GM12878 (cell line): ENCODE results near the gene CRIM1. TPM values are rescaled to one million over a fixed set of nuclear protein-coding genes. Genes with fewer than 3 reads are reported as not detected.
A peak's percentile ranks its signal among the peaks of the same experiment; 100 is the strongest.

Experiments used
- ATAC-seq: fragments of 200-7000 bp; cut with Tn5 transposase; 3 replicates; pipeline ENCODE4 v1.9.1; 2020; ENCODE audit warnings: mild to moderate bottlenecking, moderate library complexity
- BruUV-seq: library from RNA; stranded (reverse); fragments of 400-500 nt; replicated peaks from 2 replicates; lab custom pipeline; 2021; lab: Mats Ljungman, UMichigan
- CTCF ChIA-PET: fragments of 300-600 bp; sonication (Branson Sonifier 250); formaldehyde crosslinking; extraction: SDS; loops from one replicate; lab custom pipeline; 2021; ENCODE audit warnings: inconsistent platforms; lab: Yijun Ruan, JAX
- POLR2A ChIA-PET: fragments of 350-600 bp; formaldehyde crosslinking; extraction: SDS; loops from one replicate; lab custom pipeline; 2021; ENCODE audit warnings: inconsistent platforms; lab: Charles Lee
- RAD21 ChIA-PET: fragments of 300-600 bp; sonication (Branson Sonifier 250); formaldehyde crosslinking; loops from one replicate; lab custom pipeline; 2023; ENCODE audit warnings: antibody characterized with exemption; ENCODE audit not compliant: unreplicated experiment; lab: Charles Lee
- SMC1A ChIA-PET: fragments of 300-600 bp; sonication (Branson Sonifier 250); formaldehyde crosslinking; loops from one replicate; lab custom pipeline; 2023; ENCODE audit not compliant: unreplicated experiment, uncharacterized antibody; lab: Charles Lee
- DNase-seq: peaks from one replicate; pipeline ENCODE4 v3.0.0-alpha.2; 2011; ENCODE audit warnings: low read depth, low spot score
- FAIRE-seq: peaks from 3 replicates; lab custom pipeline; 2011; peaks lifted over from hg19 to GRCh38; lab: Jason Lieb, UNC
- H2AFZ ChIP-seq: 2 replicates; pipeline ENCODE4 v1.6.0; 2011; ENCODE audit warnings: low read depth, low read length, control low read depth; ENCODE audit not compliant: control insufficient read depth
- H3K27ac ChIP-seq: 2 replicates; pipeline ENCODE4 v1.5.1; 2011; ENCODE audit warnings: control low read depth; ENCODE audit not compliant: control insufficient read depth, insufficient read depth
- H3K27me3 ChIP-seq, 2 experiments: replicated peaks in 1 of 2; 2 replicates each; pipeline versions ENCODE4 v1.6.0 to v1.6.1; 2011; ENCODE audit warnings: low read length in 1 of 2; ENCODE audit not compliant: control insufficient read depth in 2 of 2, insufficient read depth in 2 of 2
- H3K36me3 ChIP-seq, 2 experiments: 2 replicates each; pipeline ENCODE4 v1.5.1; 2011; ENCODE audit warnings: low read length in 1 of 2; ENCODE audit not compliant: control insufficient read depth in 2 of 2, insufficient read depth in 2 of 2
- H3K4me1 ChIP-seq: 2 replicates; pipeline ENCODE4 v1.6.1; 2011; ENCODE audit warnings: mild to moderate bottlenecking, low read length, moderate library complexity, mixed read lengths; ENCODE audit not compliant: control insufficient read depth, insufficient read depth
- H3K4me2 ChIP-seq: 2 replicates; pipeline ENCODE4 v1.6.0; 2011; ENCODE audit warnings: control low read depth; ENCODE audit not compliant: control insufficient read depth, insufficient read depth
- H3K4me3 ChIP-seq: fragments of 200-600 bp; sonication (generic); 2 replicates; pipeline ENCODE4 v1.5.1; 2016
- H3K79me2 ChIP-seq: 2 replicates; pipeline ENCODE4 v1.6.0; 2011; ENCODE audit warnings: low read length; ENCODE audit not compliant: control insufficient read depth, insufficient read depth
- H3K9ac ChIP-seq: 2 replicates; pipeline ENCODE4 v1.8.0; 2011; ENCODE audit warnings: low read length, control low read depth, mixed read lengths; ENCODE audit not compliant: control insufficient read depth, insufficient read depth
- H3K9me3 ChIP-seq: replicated peaks from 3 replicates; pipeline ENCODE4 v1.5.1; 2011; ENCODE audit warnings: mild to moderate bottlenecking, low read length; ENCODE audit not compliant: control insufficient read depth, insufficient read depth
- H4K20me1 ChIP-seq: 2 replicates; pipeline ENCODE4 v1.6.0; 2011; ENCODE audit not compliant: control insufficient read depth, insufficient read depth
- BACH1 ChIP-seq: fragments of 450-650 bp; IDR thresholded peaks from 2 replicates; pipeline ENCODE4 v1.6.1; 2017; ENCODE audit warnings: mild to moderate bottlenecking, borderline replicate concordance
- CHD2 ChIP-seq: IDR thresholded peaks from 2 replicates; pipeline ENCODE4 v1.6.1; 2011; ENCODE audit warnings: low read depth, low read length, improper control_type of control experiment, borderline replicate concordance
- EGR1 ChIP-seq, 2 experiments: IDR thresholded peaks; 1 replicate in 1 of 2; 2 replicates in 1 of 2; pipeline ENCODE4 v1.6.1; 2011 to 2012; ENCODE audit warnings: low read depth in 2 of 2, low read length in 2 of 2, borderline replicate concordance in 1 of 2, mild to moderate bottlenecking in 1 of 2, moderate library complexity in 1 of 2
- HDAC2 ChIP-seq: fragments of 200-600 bp; sonication (generic); IDR thresholded peaks from 2 replicates; pipeline ENCODE4 v1.6.1; 2017
- MTA2 ChIP-seq: fragments of 450-650 bp; IDR thresholded peaks from 2 replicates; pipeline ENCODE4 v1.6.1; 2016; ENCODE audit warnings: low read depth, mild to moderate bottlenecking, moderate library complexity
- MXI1 ChIP-seq: fragments of 150-350 bp; IDR thresholded peaks from 2 replicates; pipeline ENCODE4 v1.6.1; 2011; ENCODE audit warnings: low read depth, mild to moderate bottlenecking, inconsistent platforms, low read length, improper control_type of control experiment
- NFYB ChIP-seq: IDR thresholded peaks from 2 replicates; pipeline ENCODE4 v1.6.1; 2011; ENCODE audit warnings: low read depth, mild to moderate bottlenecking, low read length, improper control_type of control experiment, moderate library complexity; ENCODE audit not compliant: insufficient read depth
- RBBP5 ChIP-seq: fragments of 200-600 bp; sonication (generic); conservative IDR thresholded peaks from 2 replicates; pipeline ENCODE4 v1.6.1; 2016
- ZNF274 ChIP-seq: IDR thresholded peaks from one replicate; pipeline ENCODE4 v1.8.0; 2011; ENCODE audit not compliant: insufficient read length, insufficient read depth
- WGBS: methylation state at CpG from one replicate; pipeline ENCODE4 v1.1.6; 2016; ENCODE audit warnings: low lambda C conversion rate; ENCODE audit not compliant: insufficient replicate concordance, insufficient coverage; ENCODE audit errors: missing lambda C conversion rate; 5-methylcytosine and 5-hydroxymethylcytosine counted together
- in situ Hi-C: fragments of 300-500 bp; cut with MboI; formaldehyde crosslinking; loops from 9 replicates; pipeline ENCODE4 v1.14.3; 2018; ENCODE audit warnings: mixed read lengths
- intact Hi-C: fragments of 100-400 bp; cut with micrococcal nuclease; formaldehyde crosslinking; loops from one replicate; pipeline ENCODE4 v1.14.2; 2022; ENCODE audit not compliant: unreplicated experiment
- polyA plus RNA-seq, 11 experiments: library from polyadenylated mRNA; depleted of rRNA in 4 of 11; unstranded in 6 of 11; stranded (reverse) in 5 of 11; fragments of >200 nt; fragmentation: Nextera tagmentation in 4 of 11; fragmentation: Illumina TruSeq in 1 of 11; extraction: Ambion mirVana in 4 of 11; extraction: Trizol in 1 of 11; gene quantifications; 1 replicate in 1 of 11; 2 replicates in 10 of 11; pipeline versions ENCODE4 v1.2.1 to v1.2.3, GENCODE V29; 2011 to 2016; ENCODE audit warnings: inconsistent platforms in 2 of 11, missing spikeins in 2 of 11, low read depth in 1 of 11
- total RNA-seq, 4 experiments: library from RNA; depleted of rRNA in 3 of 4; stranded (reverse); fragments of >200 nt in 3 of 4; fragmentation: Illumina TruSeq in 1 of 4; extraction: Trizol in 1 of 4; gene quantifications; 2 replicates each; pipeline versions ENCODE4 v1.2.1 to v1.2.3, GENCODE V29; 2013 to 2021
- TF ChIP-seq, protein P1 (sequence below), 3 experiments: IDR thresholded peaks in 2 of 3; conservative IDR thresholded peaks in 1 of 3; 2 replicates each; pipeline ENCODE4 v1.5.1; 2011; ENCODE audit warnings: low read depth in 3 of 3, low read length in 3 of 3, mild to moderate bottlenecking in 3 of 3, control low read depth in 2 of 3, moderate library complexity in 2 of 3, inconsistent platforms in 1 of 3, mixed read lengths in 1 of 3; ENCODE audit not compliant: control insufficient read depth in 2 of 3, insufficient read depth in 1 of 3; ENCODE audit errors: extremely low read depth in 1 of 3

CRIM1 gene
- total and polyA plus RNA-seq, 10 of the 15 experiments (the other 5 are each of a cell fraction or from before 2014, with no cell fraction given): 0.42 to 7.4 (median 3.1) TPM

DNA sequence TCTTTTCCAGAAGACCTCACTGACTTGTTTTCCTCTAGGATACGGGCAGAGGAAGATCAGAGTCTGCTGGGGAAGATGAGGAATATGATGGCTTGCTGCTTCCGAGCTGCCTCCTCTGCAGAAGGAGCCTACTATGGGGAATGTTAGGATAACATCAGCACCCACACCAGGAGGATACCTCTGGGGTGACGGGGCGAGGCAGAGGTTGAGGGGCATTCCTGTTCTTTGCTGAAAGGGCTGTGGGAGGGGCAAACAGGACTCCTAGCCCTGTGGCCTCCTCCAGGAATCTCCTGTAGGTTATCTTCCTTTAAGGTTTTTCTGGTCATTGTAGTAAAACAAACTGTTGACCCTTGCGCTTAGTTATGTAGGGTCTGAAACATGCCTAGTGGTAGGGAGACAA lies 102.5 kb downstream of the CRIM1 start:
- no peak overlapping the region for H3K4me3 ChIP-seq
- no TSS peak for BruUV-seq
- no peaks in the 10 kb centered on the region for H3K27me3 ChIP-seq
- POLR2A ChIA-PET: no interaction called here
- intact Hi-C loops (no loop called here), in situ Hi-C loops (no loop called here)
- H4K20me1 ChIP-seq: no peaks in the 10 kb centered on the region
- FAIRE-seq (no peak), ATAC-seq (no peak), DNase-seq (no peak)
- CTCF ChIA-PET: interaction anchor here (0.6 kb wide), 1 partner anchor 1473 kb away, joined by 3 read pairs; no protein-coding TSS in a partner anchor
- SMC1A ChIA-PET: no interaction called here
- no peaks in the 10 kb centered on the region for H3K9me3 ChIP-seq
- no peaks in the 10 kb centered on the region for H3K4me1 ChIP-seq
- H3K4me2 ChIP-seq: no peak overlapping the region
- H3K9ac ChIP-seq: no peak overlapping the region
- H3K27ac ChIP-seq: no peak overlapping the region
- no peaks in the 10 kb centered on the region for H3K36me3 ChIP-seq
- H2AFZ ChIP-seq: no peak overlapping the region
- WGBS: 17% methylated on average over 5 of the region's 5 CpGs
- RAD21 ChIA-PET: no interaction called here
- TF ChIP-seq RBBP5 (no peak), EGR1 (IDR thresholded peaks at IDR 0.05; ENCODE audit: borderline replicate concordance in 1 of 2, low read depth in 2 of 2, low read length in 2 of 2) (no peak), CHD2 (no peak), BACH1 (no peak)
- TF ChIP-seq, all 136 proteins: peak for 0
- H3K79me2 ChIP-seq: no peaks in the 10 kb centered on the region

DNA sequence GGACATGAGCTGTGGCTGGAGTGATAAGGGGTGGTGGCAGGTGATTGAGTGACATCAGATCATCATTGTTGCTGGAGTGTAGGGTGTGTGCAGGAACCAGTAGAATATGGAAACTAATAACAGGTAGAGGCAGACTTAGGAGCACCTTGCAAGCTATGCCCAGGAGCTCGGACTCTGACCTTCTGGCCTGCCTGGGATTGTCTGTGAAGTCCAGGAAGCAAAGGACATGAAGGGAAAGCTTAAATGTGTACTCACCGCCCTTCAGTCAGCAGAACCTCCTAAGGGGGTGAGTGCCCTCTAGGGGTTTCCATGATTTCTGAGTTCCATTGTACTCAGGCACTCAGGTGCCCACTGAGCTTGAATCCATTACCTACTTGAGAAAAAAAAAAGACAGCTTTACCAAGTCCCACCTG lies 104.2 kb downstream of the CRIM1 start:
- Histone ChIP-seq H3K79me2 (no peaks in the 10 kb centered on the region), H3K27me3 (no peaks in the 10 kb centered on the region; a peak in 1 of 4 replicates), H3K4me3 (no peak overlapping the region), H2AFZ (no peak overlapping the region), H3K4me1 (no peaks in the 10 kb centered on the region), H3K4me2 (no peak overlapping the region), H3K27ac (no peak overlapping the region), H4K20me1 (no peaks in the 10 kb centered on the region), H3K36me3 (no peaks in the 10 kb centered on the region), H3K9ac (no peak overlapping the region), H3K9me3 (no peaks in the 10 kb centered on the region)
- ChIA-PET RAD21 (no interaction called here), SMC1A (no interaction called here), POLR2A (no interaction called here), CTCF (interaction anchor here (1.4 kb wide), 2 partner anchors 109 to 110 kb away, joined by 4 read pairs; no protein-coding TSS in a partner anchor)
- DNase-seq (no peak), FAIRE-seq (no peak), ATAC-seq (no peak)
- no TSS peak for BruUV-seq
- 20% methylated on average over 2 of the region's 2 CpGs for WGBS
- in situ Hi-C loops (no loop called here), intact Hi-C loops (no loop called here)
- no peak for TF ChIP-seq ZNF274
- no peak for TF ChIP-seq MXI1
- TF ChIP-seq HDAC2: no peak
- no peak for TF ChIP-seq MTA2
- TF ChIP-seq NFYB: no peak
- TF ChIP-seq, protein P1, sequence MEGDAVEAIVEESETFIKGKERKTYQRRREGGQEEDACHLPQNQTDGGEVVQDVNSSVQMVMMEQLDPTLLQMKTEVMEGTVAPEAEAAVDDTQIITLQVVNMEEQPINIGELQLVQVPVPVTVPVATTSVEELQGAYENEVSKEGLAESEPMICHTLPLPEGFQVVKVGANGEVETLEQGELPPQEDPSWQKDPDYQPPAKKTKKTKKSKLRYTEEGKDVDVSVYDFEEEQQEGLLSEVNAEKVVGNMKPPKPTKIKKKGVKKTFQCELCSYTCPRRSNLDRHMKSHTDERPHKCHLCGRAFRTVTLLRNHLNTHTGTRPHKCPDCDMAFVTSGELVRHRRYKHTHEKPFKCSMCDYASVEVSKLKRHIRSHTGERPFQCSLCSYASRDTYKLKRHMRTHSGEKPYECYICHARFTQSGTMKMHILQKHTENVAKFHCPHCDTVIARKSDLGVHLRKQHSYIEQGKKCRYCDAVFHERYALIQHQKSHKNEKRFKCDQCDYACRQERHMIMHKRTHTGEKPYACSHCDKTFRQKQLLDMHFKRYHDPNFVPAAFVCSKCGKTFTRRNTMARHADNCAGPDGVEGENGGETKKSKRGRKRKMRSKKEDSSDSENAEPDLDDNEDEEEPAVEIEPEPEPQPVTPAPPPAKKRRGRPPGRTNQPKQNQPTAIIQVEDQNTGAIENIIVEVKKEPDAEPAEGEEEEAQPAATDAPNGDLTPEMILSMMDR (IDR thresholded peaks at IDR 0.05 in 2 of 3, conservative IDR thresholded peaks at IDR 0.05 in 1 of 3; ENCODE audit: control insufficient read depth in 2 of 3, extremely low read depth in 1 of 3, insufficient read depth in 1 of 3, low read depth in 3 of 3, low read length in 3 of 3): peak in 1 of 3 experiments; percentile 7; a peak in 1 of 6 replicates
